GM18511 (cell line): Measurements from ENCODE around the gene NEU3.

Source experiments
- ATAC-seq: cut with Tn5 transposase; IDR thresholded peaks from one replicate; pipeline ENCODE4 v1.9.1; 2021; ENCODE audit warnings: mild to moderate bottlenecking, moderate library complexity; ENCODE audit not compliant: unreplicated experiment

The NEU3 gene

DNA sequence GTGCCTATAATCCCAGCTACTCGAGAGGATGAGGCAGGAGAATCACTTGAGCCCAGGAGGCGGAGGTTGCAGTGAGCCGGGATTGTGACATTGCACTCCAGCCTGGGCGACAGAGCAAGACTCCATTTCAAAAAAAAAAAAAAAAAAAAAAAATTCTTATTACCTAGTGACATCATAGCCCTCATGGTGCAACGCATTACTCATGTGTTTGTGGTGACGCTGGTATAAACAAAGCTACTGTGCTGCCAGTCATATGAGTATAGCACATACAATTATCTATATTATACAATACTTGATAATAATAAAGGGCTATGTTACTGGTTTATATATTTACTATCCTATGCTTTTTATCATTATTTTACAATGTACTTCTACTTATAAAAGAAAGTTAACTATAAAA, 66.8 kb downstream of the NEU3 start:
- ATAC-seq: no peak

- ATAC-seq: no peak
These were observed 68.1 kb downstream of the NEU3 start for GRCh38 chr11:75056814-75057213.

GRCh38 chr11:75059299-75059698, 70.6 kb downstream of the NEU3 start:
- ATAC-seq: no peak

GRCh38 chr11:75063741-75064314, 75.1 kb downstream of the NEU3 start:
- no peak for ATAC-seq

DNA sequence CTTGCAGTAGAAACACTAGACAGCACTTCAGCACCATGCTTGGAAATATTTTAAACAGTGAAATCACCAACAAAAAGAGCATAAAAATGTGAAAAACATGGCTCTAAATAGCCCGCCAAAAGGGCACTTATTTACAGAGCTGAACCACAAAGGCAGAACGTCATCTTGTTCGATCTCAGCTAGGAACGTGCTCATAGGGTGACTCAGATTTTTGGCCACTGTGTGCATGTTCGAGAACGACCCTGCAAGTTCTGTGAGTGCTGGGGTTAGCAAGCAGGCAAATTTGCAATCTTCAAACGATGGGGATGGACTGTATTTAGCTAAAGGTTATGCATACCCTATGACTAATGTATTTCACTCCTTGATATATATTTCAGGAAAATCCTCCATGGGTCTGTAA, 77.3 kb downstream of the NEU3 start:
- ATAC-seq: no peak
